ENCODE data around the gene KHDC4. TPM values are rescaled to one million over a fixed set of nuclear protein-coding genes. Genes with fewer than 3 reads are reported as not detected.
"Not testable (repeated sequence)": the region's sequence is repeated elsewhere in the genome, so short reads cannot be mapped to it uniquely, and the experiment has no call there.

KHDC4 gene
- total RNA-seq, 4 donors from 2014 or later: 28.8 to 139 (median 64.2) TPM

DNA sequence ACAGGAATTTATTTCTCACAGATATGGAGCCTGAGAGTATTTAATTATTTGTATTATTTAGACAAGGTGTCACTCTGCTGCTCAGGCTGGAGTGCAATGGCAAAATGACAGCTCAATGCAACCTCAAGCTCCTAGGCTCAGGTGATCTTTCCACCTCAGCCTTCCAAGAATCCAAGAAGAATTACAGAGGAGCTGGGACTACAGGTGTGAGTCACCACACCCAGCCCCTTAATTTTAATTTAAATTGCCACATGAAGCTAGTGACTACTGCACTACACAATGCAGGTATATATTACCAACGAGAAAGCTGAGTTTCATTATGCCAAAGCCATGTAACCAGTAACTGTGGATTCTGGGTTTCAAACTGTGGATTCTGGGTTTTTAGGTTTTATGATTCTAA, 2.1 kb downstream of the KHDC4 start:
- no peak for TF ChIP-seq POLR2A (IDR thresholded peaks at IDR 0.05)
- TF ChIP-seq, protein P1, sequence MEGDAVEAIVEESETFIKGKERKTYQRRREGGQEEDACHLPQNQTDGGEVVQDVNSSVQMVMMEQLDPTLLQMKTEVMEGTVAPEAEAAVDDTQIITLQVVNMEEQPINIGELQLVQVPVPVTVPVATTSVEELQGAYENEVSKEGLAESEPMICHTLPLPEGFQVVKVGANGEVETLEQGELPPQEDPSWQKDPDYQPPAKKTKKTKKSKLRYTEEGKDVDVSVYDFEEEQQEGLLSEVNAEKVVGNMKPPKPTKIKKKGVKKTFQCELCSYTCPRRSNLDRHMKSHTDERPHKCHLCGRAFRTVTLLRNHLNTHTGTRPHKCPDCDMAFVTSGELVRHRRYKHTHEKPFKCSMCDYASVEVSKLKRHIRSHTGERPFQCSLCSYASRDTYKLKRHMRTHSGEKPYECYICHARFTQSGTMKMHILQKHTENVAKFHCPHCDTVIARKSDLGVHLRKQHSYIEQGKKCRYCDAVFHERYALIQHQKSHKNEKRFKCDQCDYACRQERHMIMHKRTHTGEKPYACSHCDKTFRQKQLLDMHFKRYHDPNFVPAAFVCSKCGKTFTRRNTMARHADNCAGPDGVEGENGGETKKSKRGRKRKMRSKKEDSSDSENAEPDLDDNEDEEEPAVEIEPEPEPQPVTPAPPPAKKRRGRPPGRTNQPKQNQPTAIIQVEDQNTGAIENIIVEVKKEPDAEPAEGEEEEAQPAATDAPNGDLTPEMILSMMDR (IDR thresholded peaks at IDR 0.05): no peak
- Histone ChIP-seq H3K4me3 (no peak overlapping the region), H3K4me1 (peaks cover 17 to 28% of the 10 kb centered on the region in 2 donors), H3K9me3 (no peaks in the 10 kb centered on the region), H3K27ac (no peak overlapping the region), H3K27me3 (no peaks in the 10 kb centered on the region), H3K36me3 (no peaks in the 10 kb centered on the region)
- DNase-seq: no peak
- intact Hi-C loops (cut with DNase I; ENCODE audit: low total_unique reads): no loop called here

GRCh38 chr1:155931332-155932038, 2.7 kb downstream of the KHDC4 start:
- DNase-seq: no peak
- intact Hi-C loops (cut with DNase I; ENCODE audit: low total_unique reads): no loop called here
- H3K9me3 ChIP-seq: no peaks in the 10 kb centered on the region
- no peak overlapping the region for H3K27ac ChIP-seq
- TF ChIP-seq POLR2A (IDR thresholded peaks at IDR 0.05): no peak
- TF ChIP-seq, protein P1 (IDR thresholded peaks at IDR 0.05): no peak
- no peaks in the 10 kb centered on the region for H3K36me3 ChIP-seq
- H3K4me1 ChIP-seq: peaks cover 17 to 28% of the 10 kb centered on the region in 2 donors
- no peak overlapping the region for H3K4me3 ChIP-seq
- no peaks in the 10 kb centered on the region for H3K27me3 ChIP-seq

DNA sequence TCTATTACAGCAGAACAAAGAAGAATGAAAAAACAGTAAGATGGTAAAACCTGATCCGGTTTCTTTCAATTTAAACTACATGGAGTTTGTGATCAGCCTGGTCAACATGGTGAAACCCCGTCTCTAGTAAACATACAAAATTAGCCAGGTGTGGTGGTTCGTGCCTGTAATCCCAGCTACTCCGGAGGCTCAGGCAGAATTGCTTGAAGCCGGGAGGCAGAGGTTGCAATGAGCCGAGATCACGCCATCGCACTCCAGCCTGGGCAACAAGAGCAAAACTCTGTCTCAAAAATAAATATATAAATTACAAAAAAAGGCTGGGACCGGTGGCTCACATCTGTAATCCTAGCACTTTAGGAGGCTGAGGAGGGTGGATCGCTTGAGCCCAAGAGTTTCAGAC, 3.5 kb downstream of the KHDC4 start:
- H3K27ac ChIP-seq; H3K36me3 ChIP-seq; H3K9me3 ChIP-seq; DNase-seq; intact Hi-C loops (cut with DNase I; ENCODE audit: low total_unique reads); H3K4me3 ChIP-seq; H3K27me3 ChIP-seq: not testable (repeated sequence)
- peaks cover 17 to 28% of the 10 kb centered on the region in 2 donors for H3K4me1 ChIP-seq

GRCh38 chr1:155929057-155929456, 5.2 kb downstream of the KHDC4 start:
- no peak overlapping the region for H3K27ac ChIP-seq
- DNase-seq: no peak
- H3K9me3 ChIP-seq: no peaks in the 10 kb centered on the region
- intact Hi-C loops (cut with DNase I; ENCODE audit: low total_unique reads): no loop called here
- no peaks in the 10 kb centered on the region for H3K27me3 ChIP-seq
- no peak overlapping the region for H3K4me3 ChIP-seq
- H3K36me3 ChIP-seq: no peaks in the 10 kb centered on the region
- H3K4me1 ChIP-seq: peaks cover 17 to 28% of the 10 kb centered on the region in 2 donors
- TF ChIP-seq POLR2A (IDR thresholded peaks at IDR 0.05): no peak
- TF ChIP-seq, protein P1 (IDR thresholded peaks at IDR 0.05): no peak

- Histone ChIP-seq H3K4me1 (peaks cover 0 to 3% of the 10 kb centered on the region in 2 donors), H3K4me3 (no peak overlapping the region), H3K9me3 (no peaks in the 10 kb centered on the region), H3K27ac (no peak overlapping the region), H3K27me3 (no peaks in the 10 kb centered on the region), H3K36me3 (no peaks in the 10 kb centered on the region)
- intact Hi-C loops (cut with DNase I; ENCODE audit: low total_unique reads): no loop called here
- no peak for DNase-seq
- TF ChIP-seq, protein P1 (IDR thresholded peaks at IDR 0.05): no peak
- no peak for TF ChIP-seq POLR2A (IDR thresholded peaks at IDR 0.05)
These were observed 8.7 kb downstream of the KHDC4 start for GRCh38 chr1:155925506-155925905.

All from uterus (tissue), 4 donors.